Measurements from ENCODE around the gene MAP4K1.

DNA sequence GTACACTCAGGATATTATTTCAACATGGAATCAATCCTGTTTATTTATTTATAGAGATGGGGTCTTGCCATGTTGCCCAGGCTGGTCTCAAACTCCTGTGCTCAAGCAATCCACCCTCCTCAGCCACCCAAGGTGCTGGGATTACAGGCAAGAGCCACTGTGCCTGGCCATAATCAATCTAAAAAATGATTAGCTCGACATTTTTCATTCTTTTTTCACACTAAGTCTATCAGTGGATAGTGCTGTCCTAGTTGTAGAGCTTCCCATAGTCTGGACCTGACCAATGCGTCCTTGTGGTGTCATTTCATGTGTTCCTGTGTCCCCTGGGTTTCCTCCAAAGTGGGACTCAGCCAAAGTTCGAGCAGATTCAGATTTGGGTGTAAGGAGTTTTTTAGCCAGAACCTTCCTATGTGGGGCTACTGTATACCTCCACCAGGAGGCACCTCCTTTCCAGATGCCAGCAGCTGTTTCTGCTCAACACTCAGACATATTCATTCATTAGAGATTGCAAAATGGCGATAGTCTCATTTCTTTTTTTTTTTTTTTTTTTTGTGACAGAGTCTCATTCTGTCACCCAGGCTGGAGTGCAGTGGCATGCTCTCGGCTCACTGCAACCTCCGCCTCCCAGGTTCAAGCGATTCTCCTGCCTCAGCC, 61.1 kb downstream of the MAP4K1 start:
- TF ChIP-seq, protein P1, sequence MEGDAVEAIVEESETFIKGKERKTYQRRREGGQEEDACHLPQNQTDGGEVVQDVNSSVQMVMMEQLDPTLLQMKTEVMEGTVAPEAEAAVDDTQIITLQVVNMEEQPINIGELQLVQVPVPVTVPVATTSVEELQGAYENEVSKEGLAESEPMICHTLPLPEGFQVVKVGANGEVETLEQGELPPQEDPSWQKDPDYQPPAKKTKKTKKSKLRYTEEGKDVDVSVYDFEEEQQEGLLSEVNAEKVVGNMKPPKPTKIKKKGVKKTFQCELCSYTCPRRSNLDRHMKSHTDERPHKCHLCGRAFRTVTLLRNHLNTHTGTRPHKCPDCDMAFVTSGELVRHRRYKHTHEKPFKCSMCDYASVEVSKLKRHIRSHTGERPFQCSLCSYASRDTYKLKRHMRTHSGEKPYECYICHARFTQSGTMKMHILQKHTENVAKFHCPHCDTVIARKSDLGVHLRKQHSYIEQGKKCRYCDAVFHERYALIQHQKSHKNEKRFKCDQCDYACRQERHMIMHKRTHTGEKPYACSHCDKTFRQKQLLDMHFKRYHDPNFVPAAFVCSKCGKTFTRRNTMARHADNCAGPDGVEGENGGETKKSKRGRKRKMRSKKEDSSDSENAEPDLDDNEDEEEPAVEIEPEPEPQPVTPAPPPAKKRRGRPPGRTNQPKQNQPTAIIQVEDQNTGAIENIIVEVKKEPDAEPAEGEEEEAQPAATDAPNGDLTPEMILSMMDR (conservative IDR thresholded peaks at IDR 0.05), result 0 out of 2 replicates have a peak, but pooled peaks have one; percentile 40
- TF ChIP-seq EZH2 (IDR thresholded peaks at IDR 0.05; ENCODE audit: low read depth), result no peak
